DOHH2 (cell line): ENCODE results near the gene COP1.

Experiments used
- H3F3A ChIP-seq: fragments of 200-600 bp; sonication (generic), shearing (Covaris generic); 2 replicates; pipeline ENCODE4 v1.6.0; 2016; ENCODE audit warnings: antibody characterized with exemption, mild to moderate bottlenecking; ENCODE audit not compliant: control insufficient read depth, insufficient read depth
- H3K27ac ChIP-seq: fragments of 200-600 bp; sonication (generic); 2 replicates; pipeline ENCODE4 v1.5.1; 2014; ENCODE audit warnings: low read depth, mild to moderate bottlenecking, low read length, moderate library complexity
- H3K27me3 ChIP-seq: fragments of 200-600 bp; sonication (generic); 2 replicates; pipeline ENCODE4 v1.6.1; 2014; ENCODE audit warnings: mild to moderate bottlenecking, low read length, mixed read lengths; ENCODE audit not compliant: control insufficient read depth
- H3K36me3 ChIP-seq: fragments of 200-600 bp; sonication (generic); 2 replicates; pipeline ENCODE4 v1.6.1; 2014; ENCODE audit warnings: mild to moderate bottlenecking, low read length, moderate library complexity, mixed read lengths; ENCODE audit not compliant: control insufficient read depth
- H3K4me1 ChIP-seq: fragments of 200-600 bp; sonication (generic); 2 replicates; pipeline ENCODE4 v1.6.1; 2014; ENCODE audit warnings: mild to moderate bottlenecking, low read length, mixed read lengths; ENCODE audit not compliant: control insufficient read depth
- H3K4me2 ChIP-seq: fragments of 200-600 bp; sonication (generic); 2 replicates; pipeline ENCODE4 v1.6.0; 2014; ENCODE audit warnings: mild to moderate bottlenecking, low read length, moderate library complexity
- H3K4me3 ChIP-seq: fragments of 200-600 bp; sonication (generic); 2 replicates; pipeline ENCODE4 v1.5.1; 2014; ENCODE audit warnings: mild to moderate bottlenecking, low read length, mixed read lengths
- H3K79me2 ChIP-seq: fragments of 200-600 bp; sonication (generic); 2 replicates; pipeline ENCODE4 v1.6.1; 2014; ENCODE audit warnings: mild to moderate bottlenecking, low read length, mixed read lengths; ENCODE audit not compliant: control insufficient read depth
- H3K9me2 ChIP-seq: fragments of 200-600 bp; sonication (generic); replicated peaks from 2 replicates; pipeline ENCODE4 v1.6.1; 2014; ENCODE audit warnings: mild to moderate bottlenecking, low read length, mixed read lengths; ENCODE audit not compliant: control insufficient read depth
- H3K9me3 ChIP-seq: fragments of 200-600 bp; sonication (generic); 2 replicates; pipeline ENCODE4 v1.6.1; 2014; ENCODE audit warnings: antibody characterized with exemption, low read length, mixed read lengths; ENCODE audit not compliant: control insufficient read depth, insufficient read depth
- H4K20me1 ChIP-seq: fragments of 200-600 bp; sonication (generic); 2 replicates; pipeline ENCODE4 v1.6.0; 2014; ENCODE audit warnings: low read depth, mild to moderate bottlenecking, antibody characterized with exemption, low read length, moderate library complexity; ENCODE audit not compliant: control insufficient read depth, insufficient read depth
- EZH2phosphoT487 ChIP-seq: fragments of 200-600 bp; sonication (generic); IDR thresholded peaks from 2 replicates; pipeline ENCODE4 v1.6.1; 2017; ENCODE audit warnings: borderline replicate concordance, mild to moderate bottlenecking, antibody characterized with exemption, low read length, moderate library complexity, mixed read lengths
- TF ChIP-seq, protein P1 (sequence below): fragments of 200-600 bp; sonication (generic); IDR thresholded peaks from one replicate; pipeline ENCODE4 v1.5.1; 2014; ENCODE audit warnings: antibody characterized with exemption, mild to moderate bottlenecking, low read depth, low read length; ENCODE audit not compliant: poor library complexity, severe bottlenecking

COP1 gene

DNA sequence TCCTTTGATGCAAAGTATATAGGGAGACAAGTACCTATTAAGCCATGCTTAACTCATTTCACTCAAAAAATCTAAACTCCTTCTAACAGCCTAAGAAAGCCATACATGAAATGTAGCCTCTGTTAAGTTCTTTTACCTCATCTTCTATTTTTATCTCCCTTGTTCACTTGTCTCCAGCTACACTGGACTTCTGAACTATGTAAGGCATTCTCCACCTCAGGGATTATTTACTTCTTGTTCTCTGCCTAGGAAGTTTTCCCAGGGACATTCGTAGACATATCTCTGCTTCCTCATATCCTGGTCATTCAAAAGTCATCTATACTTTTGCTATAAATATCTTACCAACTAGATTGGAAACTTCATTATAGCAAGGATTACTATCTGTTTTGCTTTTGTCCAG, 96.9 kb downstream of the COP1 start:
- Histone ChIP-seq H3K27me3 (no peaks in the 10 kb centered on the region), H3K79me2 (no peaks in the 10 kb centered on the region), H3K4me2 (no peak overlapping the region), H3K27ac (no peak overlapping the region), H3K9me3 (no peaks in the 10 kb centered on the region), H3F3A (no peaks in the 10 kb centered on the region), H3K4me1 (no peaks in the 10 kb centered on the region), H3K4me3 (no peak overlapping the region), H3K9me2 (no peaks in the 10 kb centered on the region), H4K20me1 (no peaks in the 10 kb centered on the region), H3K36me3 (peaks cover 31% of the 10 kb centered on the region)
- no peak for TF ChIP-seq EZH2phosphoT487
- TF ChIP-seq, protein P1, sequence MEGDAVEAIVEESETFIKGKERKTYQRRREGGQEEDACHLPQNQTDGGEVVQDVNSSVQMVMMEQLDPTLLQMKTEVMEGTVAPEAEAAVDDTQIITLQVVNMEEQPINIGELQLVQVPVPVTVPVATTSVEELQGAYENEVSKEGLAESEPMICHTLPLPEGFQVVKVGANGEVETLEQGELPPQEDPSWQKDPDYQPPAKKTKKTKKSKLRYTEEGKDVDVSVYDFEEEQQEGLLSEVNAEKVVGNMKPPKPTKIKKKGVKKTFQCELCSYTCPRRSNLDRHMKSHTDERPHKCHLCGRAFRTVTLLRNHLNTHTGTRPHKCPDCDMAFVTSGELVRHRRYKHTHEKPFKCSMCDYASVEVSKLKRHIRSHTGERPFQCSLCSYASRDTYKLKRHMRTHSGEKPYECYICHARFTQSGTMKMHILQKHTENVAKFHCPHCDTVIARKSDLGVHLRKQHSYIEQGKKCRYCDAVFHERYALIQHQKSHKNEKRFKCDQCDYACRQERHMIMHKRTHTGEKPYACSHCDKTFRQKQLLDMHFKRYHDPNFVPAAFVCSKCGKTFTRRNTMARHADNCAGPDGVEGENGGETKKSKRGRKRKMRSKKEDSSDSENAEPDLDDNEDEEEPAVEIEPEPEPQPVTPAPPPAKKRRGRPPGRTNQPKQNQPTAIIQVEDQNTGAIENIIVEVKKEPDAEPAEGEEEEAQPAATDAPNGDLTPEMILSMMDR = no peak

DNA sequence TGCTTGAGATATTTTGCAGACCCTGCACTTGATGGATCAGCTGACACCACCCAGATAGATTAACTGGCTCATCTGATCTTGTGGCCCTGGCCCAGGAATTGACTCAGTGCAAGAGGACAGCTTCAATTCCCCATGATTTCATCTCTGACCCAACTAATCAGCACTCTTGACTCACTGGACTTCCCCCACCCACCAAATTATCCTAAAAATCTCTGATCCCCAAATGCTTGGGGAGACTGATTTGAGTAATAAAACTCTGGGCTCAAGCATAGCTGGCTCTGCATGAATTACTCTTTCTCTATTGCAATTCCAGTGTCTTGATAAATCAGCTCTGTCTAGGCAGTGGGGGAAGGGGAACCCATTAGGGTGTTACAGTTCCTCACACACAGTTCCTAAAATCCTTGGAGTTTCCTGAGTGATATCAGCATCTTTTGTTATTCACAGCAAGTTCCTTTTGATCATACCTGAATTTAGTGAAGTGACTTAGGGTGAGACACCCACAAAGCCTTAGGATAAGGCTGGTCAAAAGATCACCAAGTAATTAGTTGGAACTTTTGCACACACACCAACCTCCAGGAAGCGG, 104.2 kb downstream of the COP1 start:
- H3K4me1 ChIP-seq = no peaks in the 10 kb centered on the region
- H4K20me1 ChIP-seq = no peaks in the 10 kb centered on the region
- no peak overlapping the region for H3K4me3 ChIP-seq
- TF ChIP-seq EZH2phosphoT487 = no peak
- TF ChIP-seq, protein P1 = no peak
- H3K4me2 ChIP-seq = no peak overlapping the region
- H3F3A ChIP-seq = no peaks in the 10 kb centered on the region
- peaks cover 58% of the 10 kb centered on the region for H3K36me3 ChIP-seq
- H3K79me2 ChIP-seq = no peaks in the 10 kb centered on the region
- H3K9me3 ChIP-seq = peaks cover 15% of the 10 kb centered on the region
- H3K9me2 ChIP-seq = no peaks in the 10 kb centered on the region
- H3K27ac ChIP-seq = no peak overlapping the region
- no peaks in the 10 kb centered on the region for H3K27me3 ChIP-seq

DNA sequence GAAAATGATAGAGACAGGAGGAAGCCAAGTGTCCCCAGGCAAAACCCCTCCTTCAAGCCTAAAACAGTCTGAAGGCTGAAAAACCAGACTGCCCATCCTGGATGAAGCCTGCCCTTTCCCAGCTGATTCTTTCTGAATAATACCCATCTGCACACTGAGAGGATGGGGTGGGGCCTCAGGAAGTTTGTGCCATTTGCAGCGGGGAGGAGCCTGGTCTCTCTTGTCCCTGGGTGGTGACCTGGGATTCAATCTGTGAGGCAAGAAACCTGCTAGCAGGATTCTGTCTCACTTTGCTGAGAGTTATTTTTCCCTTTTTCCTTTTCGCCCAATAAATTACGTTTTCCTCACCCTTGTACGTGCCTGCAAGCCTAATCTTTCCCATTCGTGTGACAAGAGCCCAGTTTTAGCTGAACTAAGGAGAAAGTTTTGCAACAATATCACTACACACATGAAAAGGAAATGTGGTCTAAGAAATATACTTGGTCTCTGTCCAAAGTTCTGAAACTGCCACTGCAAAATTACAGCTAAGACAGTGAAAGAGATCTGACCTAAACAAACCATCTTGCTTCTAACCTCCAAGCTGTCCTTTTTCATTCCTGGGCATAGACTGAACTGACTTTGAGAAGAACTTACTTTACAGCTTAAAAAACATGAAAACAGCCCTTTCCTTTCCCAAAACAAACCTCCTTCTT, 105.0 kb downstream of the COP1 start:
- Histone ChIP-seq H3K36me3 (peaks cover 57% of the 10 kb centered on the region), H3K4me1 (no peaks in the 10 kb centered on the region), H3K9me2 (no peaks in the 10 kb centered on the region), H3K27ac (no peak overlapping the region), H3K4me2 (no peak overlapping the region), H4K20me1 (no peaks in the 10 kb centered on the region), H3K79me2 (no peaks in the 10 kb centered on the region), H3K27me3 (no peaks in the 10 kb centered on the region), H3F3A (no peaks in the 10 kb centered on the region), H3K4me3 (no peak overlapping the region), H3K9me3 (peaks cover 15% of the 10 kb centered on the region)
- TF ChIP-seq, protein P1 = no peak
- TF ChIP-seq EZH2phosphoT487 = no peak
